Coronary artery (tissue), 2 donors: ENCODE measurements around the gene ZNF487.

Experiments
- DNase-seq: peaks from one replicate; pipeline ENCODE4 v3.0.0-alpha.2; 2017; ENCODE audit warnings: low spot score
- H3K27ac ChIP-seq, 2 donors: fragments of 200-600 bp; sonication (generic); one replicate each; pipeline ENCODE4 v1.5.1; 2016 to 2019
- H3K4me3 ChIP-seq: fragments of 200-600 bp; sonication (generic); 2 replicates; pipeline ENCODE4 v1.5.1; 2016; ENCODE audit warnings: mild to moderate bottlenecking, moderate library complexity
- CTCF ChIP-seq: fragments of 200-600 bp; sonication (generic); IDR thresholded peaks from one replicate; pipeline ENCODE4 v1.5.1; 2019; ENCODE audit warnings: antibody characterized with exemption

The ZNF487 gene

DNA sequence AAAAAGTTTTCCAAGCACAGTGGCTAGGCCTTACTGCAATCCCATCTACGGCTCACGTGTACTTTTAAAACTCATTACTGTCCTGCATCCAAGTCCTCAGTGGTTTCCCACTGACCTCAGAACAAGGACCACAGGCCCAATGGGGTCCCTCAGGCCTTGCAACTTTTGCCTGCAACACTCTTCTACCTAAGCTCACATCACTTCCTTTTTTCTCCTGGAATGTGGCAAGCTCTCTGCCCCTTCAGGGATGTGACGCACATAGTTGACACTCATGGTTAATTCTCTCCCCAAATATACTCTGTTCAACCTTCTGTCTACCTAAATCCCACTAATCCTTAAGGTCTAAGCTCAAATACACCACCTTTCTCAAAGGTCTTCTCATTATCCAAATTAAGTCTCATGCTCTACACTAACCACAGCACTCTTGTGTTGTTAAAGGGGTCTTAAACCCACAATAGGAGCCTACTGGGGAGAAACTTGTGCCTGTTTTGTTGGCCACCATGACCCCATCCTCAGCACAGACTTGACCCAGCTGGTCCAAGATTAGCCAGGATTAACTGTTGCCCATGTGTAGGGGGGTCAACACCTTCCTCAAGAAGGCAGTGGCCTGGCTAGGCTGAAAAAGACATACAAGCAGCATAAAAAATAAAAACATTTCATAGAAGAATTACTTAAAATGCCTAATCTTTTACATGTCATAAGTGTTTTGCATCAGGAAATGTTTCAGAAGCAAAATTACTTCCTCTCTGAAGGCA is 43.1 kb upstream of the ZNF487 start:
- TF ChIP-seq CTCF, result no peak
- H3K27ac ChIP-seq, result no peak overlapping the region

GRCh38 chr10:43394868-43395267 is 42.0 kb upstream of the ZNF487 start:
- no peak for TF ChIP-seq CTCF
- H3K4me3 ChIP-seq, result no peak overlapping the region
- no peak for DNase-seq
- peak overlapping the region in 1 of 2 donors; percentile 99 for H3K27ac ChIP-seq

More for the DNA sequence above, 43.1 kb upstream of the ZNF487 start:
- no peak for DNase-seq
- no peak overlapping the region for H3K4me3 ChIP-seq

DNA sequence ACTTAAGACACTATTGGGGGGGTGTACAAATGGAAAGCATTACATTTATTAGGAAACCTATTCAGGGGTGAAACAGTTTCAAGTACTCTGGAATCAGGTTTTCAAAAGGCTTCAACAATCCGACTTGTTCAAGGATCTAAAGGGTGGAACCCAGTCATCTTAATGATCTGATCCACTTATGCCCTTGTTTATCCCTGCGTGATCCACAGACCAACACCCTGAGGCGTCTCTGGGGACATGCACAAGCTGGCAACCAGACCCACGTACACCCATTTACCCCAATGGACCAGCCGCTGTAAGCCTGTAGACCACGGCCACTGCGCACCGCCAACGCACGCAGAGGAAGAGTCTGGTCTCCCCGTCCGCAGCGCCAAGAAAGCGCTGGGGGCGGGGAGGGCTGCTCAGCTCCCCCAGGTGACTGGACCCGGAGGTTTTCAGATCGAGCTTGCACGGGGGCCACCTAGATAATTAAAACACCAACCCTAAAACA is 41.3 kb upstream of the ZNF487 start:
- TF ChIP-seq CTCF, result no peak
- DNase-seq, result no peak
- H3K4me3 ChIP-seq, result peak overlapping the region; percentile 94
- H3K27ac ChIP-seq, result peak overlapping the region; percentile 99 to 100

DNA sequence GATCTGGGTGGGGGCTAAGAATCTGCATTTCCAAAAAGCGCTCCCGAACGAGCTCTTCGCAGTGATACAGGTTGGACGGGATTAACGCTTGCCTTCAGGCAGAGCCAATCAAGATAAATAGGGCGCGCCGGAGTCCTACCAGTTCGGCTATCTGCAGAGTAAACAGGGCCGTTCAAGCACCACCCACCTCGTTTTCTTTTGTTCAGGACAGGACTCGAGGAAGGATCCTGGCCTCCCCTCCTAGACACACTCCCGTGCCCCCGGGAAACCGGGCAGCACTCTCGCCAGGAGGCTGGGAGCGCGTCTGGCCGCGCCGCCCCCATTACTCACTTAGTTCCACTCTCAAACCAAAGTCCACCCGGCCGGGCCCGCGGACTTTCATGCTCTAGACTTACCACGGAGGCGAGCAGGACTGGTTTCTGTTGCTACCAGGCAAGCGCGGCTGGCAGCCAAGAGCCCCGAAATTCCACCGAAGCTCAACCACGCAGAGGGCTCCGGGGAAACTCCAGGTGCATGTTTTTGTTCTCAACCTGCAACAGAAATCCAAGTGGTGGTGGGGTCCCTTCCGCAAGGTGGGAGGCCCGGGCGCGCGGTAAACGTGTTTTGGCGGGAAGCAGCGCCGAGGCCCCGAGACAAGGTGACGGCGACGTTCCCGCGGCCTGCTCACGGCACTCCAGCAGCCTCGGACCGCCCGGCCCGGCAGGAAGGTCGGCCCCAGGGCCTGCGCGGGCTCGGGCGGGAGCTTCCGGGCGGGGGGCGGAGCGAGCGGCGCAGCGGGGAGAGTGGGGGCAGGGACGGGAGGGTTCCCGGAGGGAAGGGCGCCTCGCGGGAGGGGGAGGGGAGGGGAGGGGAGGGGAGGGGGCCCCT is 40.6 kb upstream of the ZNF487 start:
- peak; percentile 86 for DNase-seq
- TF ChIP-seq CTCF, result no peak
- Histone ChIP-seq H3K4me3 (peak overlapping the region; percentile 94), H3K27ac (peak overlapping the region; percentile 99 to 100)

DNA sequence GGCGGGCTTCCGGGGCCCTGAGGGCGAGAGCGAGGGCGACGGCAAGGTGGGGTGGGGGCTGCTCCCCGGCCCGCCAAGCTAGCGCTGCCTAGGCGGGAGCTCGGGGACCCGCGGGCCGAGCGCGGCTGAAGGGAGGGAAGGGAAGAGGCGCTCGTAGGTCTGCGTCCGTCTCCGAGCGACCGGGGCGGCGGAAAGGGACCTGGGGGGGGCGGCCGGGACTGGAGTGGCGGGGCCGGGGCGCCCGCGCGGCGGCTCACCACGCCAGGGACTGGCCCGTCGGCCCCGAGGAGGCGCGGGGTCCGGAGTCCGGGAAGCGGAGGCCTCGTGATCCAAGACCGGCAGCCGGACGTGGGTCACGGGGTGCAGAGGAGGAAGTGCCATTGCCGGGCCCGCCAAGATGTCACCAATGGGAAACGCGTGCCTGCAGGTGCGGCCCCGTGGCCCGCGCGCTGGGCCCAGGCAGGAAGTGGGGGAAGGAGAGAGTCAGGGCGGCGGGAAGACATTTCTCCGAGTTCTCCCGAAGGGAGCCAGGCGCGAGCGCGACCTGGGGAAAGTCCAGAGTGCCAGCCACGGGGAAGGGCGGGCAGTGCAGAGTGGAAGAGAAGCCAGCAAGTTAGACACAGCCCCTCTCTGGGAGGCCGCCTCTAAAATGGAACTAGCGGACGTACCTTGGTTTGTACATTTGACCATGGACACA is 39.8 kb upstream of the ZNF487 start:
- peak; percentile 93 for DNase-seq
- H3K27ac ChIP-seq, result peak overlapping the region; percentile 99 to 100
- peak overlapping the region; percentile 94 for H3K4me3 ChIP-seq
- no peak for TF ChIP-seq CTCF

GRCh38 chr10:43398939-43399319 is 38.0 kb upstream of the ZNF487 start:
- no peak overlapping the region for H3K4me3 ChIP-seq
- H3K27ac ChIP-seq, result no peak overlapping the region
- no peak for DNase-seq
- TF ChIP-seq CTCF, result no peak
